ENCODE results near the gene CCDC9. TPM values are rescaled to one million over a fixed set of nuclear protein-coding genes. Genes with fewer than 3 reads are reported as not detected.

Gene CCDC9
- total and polyA plus RNA-seq, 2 of the 13 experiments (the other 11 are each of a cell fraction or from before 2014, with no cell fraction given) = 2.9 to 6.3 TPM

DNA sequence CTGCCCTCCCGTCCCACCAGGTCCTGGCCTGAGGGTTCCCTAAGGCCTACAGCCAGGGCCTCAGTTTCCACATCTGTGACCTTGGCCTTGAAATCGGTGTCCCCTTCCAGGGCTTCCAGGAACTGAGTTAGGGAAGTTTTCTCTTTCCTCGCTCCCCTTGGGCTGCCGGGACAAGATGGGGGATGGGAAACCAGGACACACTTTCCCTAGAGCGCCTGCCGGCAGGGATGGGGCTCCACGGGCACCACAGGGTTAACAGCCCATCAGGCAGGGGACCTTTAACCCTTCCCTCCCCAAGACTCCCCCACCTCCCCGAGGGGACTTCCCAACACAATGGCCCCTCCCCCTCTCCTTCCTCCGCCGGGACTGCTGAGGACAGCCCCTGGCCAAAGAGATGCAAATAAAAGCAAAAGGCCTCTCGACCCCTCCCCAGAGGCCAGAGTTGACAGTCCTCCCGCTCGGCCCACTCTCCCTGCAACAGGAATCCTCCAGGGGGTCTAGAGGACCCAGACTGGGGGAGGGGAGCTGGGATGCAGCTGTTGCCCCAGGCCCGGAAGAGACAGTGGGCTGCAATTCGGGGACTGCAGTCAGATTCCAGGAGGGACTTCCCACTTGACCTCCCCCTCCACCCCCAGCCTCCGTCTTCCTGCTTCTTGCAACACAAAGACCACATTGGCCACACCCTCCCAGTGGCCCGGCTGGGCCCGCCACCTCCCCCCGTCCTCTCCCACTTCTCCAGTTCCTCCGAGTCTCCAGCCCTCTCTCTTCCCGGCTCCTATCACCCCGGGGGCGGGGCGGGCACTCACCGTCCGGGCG lies 28.8 kb upstream of the CCDC9 start (continued):
- TF ChIP-seq, protein P1, sequence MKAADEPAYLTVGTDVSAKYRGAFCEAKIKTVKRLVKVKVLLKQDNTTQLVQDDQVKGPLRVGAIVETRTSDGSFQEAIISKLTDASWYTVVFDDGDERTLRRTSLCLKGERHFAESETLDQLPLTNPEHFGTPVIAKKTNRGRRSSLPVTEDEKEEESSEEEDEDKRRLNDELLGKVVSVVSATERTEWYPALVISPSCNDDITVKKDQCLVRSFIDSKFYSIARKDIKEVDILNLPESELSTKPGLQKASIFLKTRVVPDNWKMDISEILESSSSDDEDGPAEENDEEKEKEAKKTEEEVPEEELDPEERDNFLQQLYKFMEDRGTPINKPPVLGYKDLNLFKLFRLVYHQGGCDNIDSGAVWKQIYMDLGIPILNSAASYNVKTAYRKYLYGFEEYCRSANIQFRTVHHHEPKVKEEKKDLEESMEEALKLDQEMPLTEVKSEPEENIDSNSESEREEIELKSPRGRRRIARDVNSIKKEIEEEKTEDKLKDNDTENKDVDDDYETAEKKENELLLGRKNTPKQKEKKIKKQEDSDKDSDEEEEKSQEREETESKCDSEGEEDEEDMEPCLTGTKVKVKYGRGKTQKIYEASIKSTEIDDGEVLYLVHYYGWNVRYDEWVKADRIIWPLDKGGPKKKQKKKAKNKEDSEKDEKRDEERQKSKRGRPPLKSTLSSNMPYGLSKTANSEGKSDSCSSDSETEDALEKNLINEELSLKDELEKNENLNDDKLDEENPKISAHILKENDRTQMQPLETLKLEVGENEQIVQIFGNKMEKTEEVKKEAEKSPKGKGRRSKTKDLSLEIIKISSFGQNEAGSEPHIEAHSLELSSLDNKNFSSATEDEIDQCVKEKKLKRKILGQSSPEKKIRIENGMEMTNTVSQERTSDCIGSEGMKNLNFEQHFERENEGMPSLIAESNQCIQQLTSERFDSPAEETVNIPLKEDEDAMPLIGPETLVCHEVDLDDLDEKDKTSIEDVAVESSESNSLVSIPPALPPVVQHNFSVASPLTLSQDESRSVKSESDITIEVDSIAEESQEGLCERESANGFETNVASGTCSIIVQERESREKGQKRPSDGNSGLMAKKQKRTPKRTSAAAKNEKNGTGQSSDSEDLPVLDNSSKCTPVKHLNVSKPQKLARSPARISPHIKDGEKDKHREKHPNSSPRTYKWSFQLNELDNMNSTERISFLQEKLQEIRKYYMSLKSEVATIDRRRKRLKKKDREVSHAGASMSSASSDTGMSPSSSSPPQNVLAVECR (CRISPR knock-in tag; IDR thresholded peaks at IDR 0.05; ENCODE audit: borderline replicate concordance) = peak; percentile 68
- TF ChIP-seq, protein P2, sequence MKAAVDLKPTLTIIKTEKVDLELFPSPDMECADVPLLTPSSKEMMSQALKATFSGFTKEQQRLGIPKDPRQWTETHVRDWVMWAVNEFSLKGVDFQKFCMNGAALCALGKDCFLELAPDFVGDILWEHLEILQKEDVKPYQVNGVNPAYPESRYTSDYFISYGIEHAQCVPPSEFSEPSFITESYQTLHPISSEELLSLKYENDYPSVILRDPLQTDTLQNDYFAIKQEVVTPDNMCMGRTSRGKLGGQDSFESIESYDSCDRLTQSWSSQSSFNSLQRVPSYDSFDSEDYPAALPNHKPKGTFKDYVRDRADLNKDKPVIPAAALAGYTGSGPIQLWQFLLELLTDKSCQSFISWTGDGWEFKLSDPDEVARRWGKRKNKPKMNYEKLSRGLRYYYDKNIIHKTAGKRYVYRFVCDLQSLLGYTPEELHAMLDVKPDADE (CRISPR knock-in tag; IDR thresholded peaks at IDR 0.05) = no peak
- TF ChIP-seq ZNF546 (CRISPR knock-in tag; conservative IDR thresholded peaks at IDR 0.05) (0 out of 2 replicates have a peak, but pooled peaks have one; percentile 29), NCOA5 (CRISPR knock-in tag; IDR thresholded peaks at IDR 0.05) (no peak), ZNF124 (CRISPR knock-in tag; IDR thresholded peaks at IDR 0.05) (peak; percentile 71), SOX6 (IDR thresholded peaks at IDR 0.05) (no peak), SOX6 (CRISPR knock-in tag; IDR thresholded peaks at IDR 0.05) (peak; percentile 74), SALL2 (CRISPR knock-in tag; IDR thresholded peaks at IDR 0.05) (peak; percentile 70), FIP1L1 (IDR thresholded peaks at IDR 0.05; ENCODE audit: borderline replicate concordance, insufficient read depth, low read depth, low read length) (no peak; the same call in 1 of the 2 replicates), DNMT1 (CRISPR knock-in tag; IDR thresholded peaks at IDR 0.05) (no peak), ZC3H13 (CRISPR knock-in tag; IDR thresholded peaks at IDR 0.05) (peak; percentile 18; the same call in 1 of the 2 replicates), ZNF12 (CRISPR knock-in tag; IDR thresholded peaks at IDR 0.05) (no peak), RXRB (CRISPR knock-in tag; IDR thresholded peaks at IDR 0.05; ENCODE audit: borderline replicate concordance) (no peak; the same call in 1 of the 2 replicates), SMAD1 (CRISPR knock-in tag; IDR thresholded peaks at IDR 0.05; ENCODE audit: borderline replicate concordance, low read depth) (no peak), NCOA2 (CRISPR knock-in tag; IDR thresholded peaks at IDR 0.05) (peak; percentile 48; the same call in 1 of the 2 replicates), ZNF263 (CRISPR knock-in tag; IDR thresholded peaks at IDR 0.05) (peak; percentile 86), ZBTB20 (CRISPR knock-in tag; IDR thresholded peaks at IDR 0.05; ENCODE audit: borderline replicate concordance, low read depth) (peak; percentile 53; the same call in 1 of the 2 replicates), ZNF674 (CRISPR knock-in tag; IDR thresholded peaks at IDR 0.05; ENCODE audit: low read depth) (peak; percentile 22; the same call in 1 of the 2 replicates), SALL1 (CRISPR knock-in tag; IDR thresholded peaks at IDR 0.05) (peak; percentile 15; the same call in 1 of the 2 replicates)
- TF ChIP-seq, protein P3, sequence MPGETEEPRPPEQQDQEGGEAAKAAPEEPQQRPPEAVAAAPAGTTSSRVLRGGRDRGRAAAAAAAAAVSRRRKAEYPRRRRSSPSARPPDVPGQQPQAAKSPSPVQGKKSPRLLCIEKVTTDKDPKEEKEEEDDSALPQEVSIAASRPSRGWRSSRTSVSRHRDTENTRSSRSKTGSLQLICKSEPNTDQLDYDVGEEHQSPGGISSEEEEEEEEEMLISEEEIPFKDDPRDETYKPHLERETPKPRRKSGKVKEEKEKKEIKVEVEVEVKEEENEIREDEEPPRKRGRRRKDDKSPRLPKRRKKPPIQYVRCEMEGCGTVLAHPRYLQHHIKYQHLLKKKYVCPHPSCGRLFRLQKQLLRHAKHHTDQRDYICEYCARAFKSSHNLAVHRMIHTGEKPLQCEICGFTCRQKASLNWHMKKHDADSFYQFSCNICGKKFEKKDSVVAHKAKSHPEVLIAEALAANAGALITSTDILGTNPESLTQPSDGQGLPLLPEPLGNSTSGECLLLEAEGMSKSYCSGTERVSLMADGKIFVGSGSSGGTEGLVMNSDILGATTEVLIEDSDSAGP (CRISPR knock-in tag; IDR thresholded peaks at IDR 0.05; ENCODE audit: borderline replicate concordance) = peak; percentile 52; the same call in 1 of the 2 replicates
